ENCODE data around the gene COPZ2.

The COPZ2 gene

DNA sequence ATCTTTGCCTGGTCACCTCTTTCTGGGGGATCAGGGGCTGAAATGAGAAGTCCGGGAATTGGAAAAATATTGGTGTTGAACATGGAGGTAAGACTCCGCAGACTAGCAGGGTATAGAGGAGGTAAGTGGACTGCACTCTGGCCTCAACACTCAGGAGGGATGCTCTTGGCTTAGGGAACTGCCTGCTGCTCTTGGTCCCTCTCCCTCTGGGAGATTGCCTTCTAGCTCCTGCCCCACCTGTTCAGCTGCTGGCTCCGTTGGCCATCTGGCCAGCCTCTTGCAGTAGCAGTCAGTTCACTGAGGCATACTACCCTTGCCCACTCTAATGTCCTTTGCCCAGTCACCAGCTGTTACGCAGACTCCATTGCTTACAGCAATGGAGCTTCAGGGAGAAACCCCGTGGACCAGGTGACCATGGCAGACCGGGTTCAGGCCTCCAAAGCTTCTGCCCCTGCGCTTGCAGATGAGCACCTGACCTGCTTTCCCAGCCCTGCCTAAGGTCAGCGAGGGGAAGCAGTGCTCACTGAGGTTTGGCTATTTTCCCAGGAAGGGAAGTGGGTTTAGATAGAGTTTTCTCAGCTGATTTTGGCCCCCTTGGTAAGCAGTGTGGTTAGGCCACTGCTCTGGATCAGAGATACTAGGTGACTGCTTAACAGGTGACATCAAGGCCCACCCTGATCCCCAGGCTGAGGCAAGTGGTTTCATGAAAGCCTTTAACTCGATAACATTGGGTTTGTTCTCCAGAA, 54.8 kb downstream of the COPZ2 start:
- DNase-seq: no peak

- no peak for DNase-seq
These were observed 55.4 kb downstream of the COPZ2 start for GRCh38 chr17:47982091-47982617.

GRCh38 chr17:47981462-47981861, 56.1 kb downstream of the COPZ2 start:
- no peak for DNase-seq

- no peak for DNase-seq
These were observed 57.1 kb downstream of the COPZ2 start for GRCh38 chr17:47980541-47980940.

- DNase-seq: peak; percentile 54
These were observed 59.3 kb downstream of the COPZ2 start for GRCh38 chr17:47978324-47978723.
